DND-41 (cell line): ENCODE data around the gene SDF2L1.

Experiments used
- ATAC-seq: fragments of 200-7000 bp; cut with Tn5 transposase; 3 replicates; pipeline ENCODE4 v1.9.1; 2021; ENCODE audit warnings: low read depth; ENCODE audit not compliant: insufficient read depth
- DNase-seq: peaks from one replicate; pipeline ENCODE4 v3.0.0-alpha.2; 2020
- H2AFZ ChIP-seq: 2 replicates; pipeline ENCODE4 v1.6.0; 2012; ENCODE audit warnings: low read depth, low read length
- H3K27ac ChIP-seq: 2 replicates; pipeline ENCODE4 v1.5.1; 2012; ENCODE audit warnings: low read length, inconsistent platforms
- H3K27me3 ChIP-seq: fragments of 200-600 bp; sonication (generic); 2 replicates; pipeline ENCODE4 v1.6.0; 2012; ENCODE audit warnings: low read length, mild to moderate bottlenecking, inconsistent platforms; ENCODE audit not compliant: insufficient read depth, poor library complexity
- H3K36me3 ChIP-seq: 2 replicates; pipeline ENCODE4 v1.5.1; 2012; ENCODE audit warnings: low read length, inconsistent platforms; ENCODE audit not compliant: insufficient read depth
- H3K4me1 ChIP-seq: 2 replicates; pipeline ENCODE4 v1.5.1; 2012; ENCODE audit warnings: mild to moderate bottlenecking, low read length; ENCODE audit not compliant: insufficient read depth
- H3K4me2 ChIP-seq: 2 replicates; pipeline ENCODE4 v1.6.0; 2012; ENCODE audit warnings: mild to moderate bottlenecking, moderate library complexity, low read length, inconsistent platforms; ENCODE audit not compliant: insufficient read depth
- H3K4me3 ChIP-seq, 2 experiments: fragments of 200-600 bp in 1 of 2; shearing (Covaris generic) in 1 of 2; 2 replicates each; pipeline ENCODE4 v1.5.1; 2012 to 2016; ENCODE audit warnings: inconsistent platforms in 2 of 2, low read length in 2 of 2, mild to moderate bottlenecking in 2 of 2, low read depth in 1 of 2, moderate library complexity in 1 of 2
- H3K79me2 ChIP-seq: 2 replicates; pipeline ENCODE4 v1.6.0; 2012; ENCODE audit warnings: low read length, inconsistent platforms; ENCODE audit not compliant: insufficient read depth
- H3K9ac ChIP-seq: 2 replicates; pipeline ENCODE4 v1.6.0; 2012; ENCODE audit warnings: low read depth, mild to moderate bottlenecking, inconsistent platforms, low read length, moderate library complexity
- H3K9me3 ChIP-seq: 2 replicates; pipeline ENCODE4 v1.5.1; 2012; ENCODE audit warnings: low read length, moderate library complexity, mild to moderate bottlenecking, inconsistent platforms; ENCODE audit not compliant: insufficient read depth, severe bottlenecking
- H4K20me1 ChIP-seq: 2 replicates; pipeline ENCODE4 v1.6.0; 2012; ENCODE audit warnings: low read length; ENCODE audit not compliant: insufficient read depth
- EZH2 ChIP-seq: IDR thresholded peaks from 3 replicates; pipeline ENCODE4 v1.6.1; 2012; ENCODE audit warnings: borderline replicate concordance, low read depth, mild to moderate bottlenecking, moderate library complexity, low read length, inconsistent platforms; ENCODE audit not compliant: severe bottlenecking
- TF ChIP-seq, protein P1 (sequence below): IDR thresholded peaks from 2 replicates; pipeline ENCODE4 v1.5.1; 2012; ENCODE audit warnings: borderline replicate concordance, low read length, moderate library complexity, mild to moderate bottlenecking; ENCODE audit not compliant: poor library complexity, severe bottlenecking; ENCODE audit errors: extremely low read depth

SDF2L1 gene

DNA sequence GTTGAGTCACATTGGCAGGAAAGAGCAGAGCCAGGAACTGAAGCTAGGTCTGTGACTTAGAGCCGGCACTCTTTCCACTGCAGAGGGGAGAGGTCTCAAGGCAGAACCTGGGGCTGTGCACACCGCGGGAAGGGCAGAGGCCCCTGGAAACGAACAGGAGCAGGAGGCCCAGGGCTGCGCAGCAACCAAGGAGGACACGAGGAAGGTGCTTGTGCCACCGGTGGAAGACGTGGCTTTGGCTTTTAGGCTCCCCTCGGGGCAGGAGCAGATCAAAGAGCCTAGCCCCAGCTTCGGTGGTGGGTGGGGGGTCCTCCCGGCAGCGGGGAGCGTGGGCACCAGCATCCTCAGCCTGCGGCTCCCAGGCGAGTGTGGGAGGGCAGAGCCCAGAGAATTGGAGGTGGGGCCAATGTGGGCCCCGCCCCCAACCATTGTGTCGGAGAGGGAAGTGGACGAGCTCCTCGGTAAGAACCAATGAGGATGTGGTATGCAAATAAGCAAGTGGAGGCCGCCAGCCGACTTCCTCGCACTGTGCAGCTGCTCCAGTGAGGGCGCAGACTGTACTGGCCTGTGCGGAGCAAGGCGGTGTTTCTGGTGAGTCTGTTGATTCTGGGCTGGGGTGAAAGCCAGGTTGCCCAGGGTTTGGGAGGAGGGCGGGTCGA is 9.7 kb upstream of the SDF2L1 start, which contains the start of gene CCDC116:
Gene CCDC116, plus strand, starts transcription at position 524 of the 659 bp plus-strand sequence. CDS start 422 bp downstream, outside the sequence.
- peaks cover 19% of the 10 kb centered on the region for H4K20me1 ChIP-seq
- no peaks in the 10 kb centered on the region for H3K27me3 ChIP-seq
- DNase-seq = peak; percentile 99
- ATAC-seq = peak; percentile 91
- peaks cover 23% of the 10 kb centered on the region for H3K36me3 ChIP-seq
- H3K27ac ChIP-seq = peak within 1 kb of the TSS; percentile 78
- peak within 1 kb of the TSS; percentile 58 for H3K9ac ChIP-seq
- no peak for TF ChIP-seq EZH2
- TF ChIP-seq, protein P1, sequence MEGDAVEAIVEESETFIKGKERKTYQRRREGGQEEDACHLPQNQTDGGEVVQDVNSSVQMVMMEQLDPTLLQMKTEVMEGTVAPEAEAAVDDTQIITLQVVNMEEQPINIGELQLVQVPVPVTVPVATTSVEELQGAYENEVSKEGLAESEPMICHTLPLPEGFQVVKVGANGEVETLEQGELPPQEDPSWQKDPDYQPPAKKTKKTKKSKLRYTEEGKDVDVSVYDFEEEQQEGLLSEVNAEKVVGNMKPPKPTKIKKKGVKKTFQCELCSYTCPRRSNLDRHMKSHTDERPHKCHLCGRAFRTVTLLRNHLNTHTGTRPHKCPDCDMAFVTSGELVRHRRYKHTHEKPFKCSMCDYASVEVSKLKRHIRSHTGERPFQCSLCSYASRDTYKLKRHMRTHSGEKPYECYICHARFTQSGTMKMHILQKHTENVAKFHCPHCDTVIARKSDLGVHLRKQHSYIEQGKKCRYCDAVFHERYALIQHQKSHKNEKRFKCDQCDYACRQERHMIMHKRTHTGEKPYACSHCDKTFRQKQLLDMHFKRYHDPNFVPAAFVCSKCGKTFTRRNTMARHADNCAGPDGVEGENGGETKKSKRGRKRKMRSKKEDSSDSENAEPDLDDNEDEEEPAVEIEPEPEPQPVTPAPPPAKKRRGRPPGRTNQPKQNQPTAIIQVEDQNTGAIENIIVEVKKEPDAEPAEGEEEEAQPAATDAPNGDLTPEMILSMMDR = no peak
- peaks cover 54% of the 10 kb centered on the region for H3K4me1 ChIP-seq
- H3K4me2 ChIP-seq = peak within 1 kb of the TSS; percentile 96
- H3K4me3 ChIP-seq = peak within 1 kb of the TSS; percentile 8 to 59; a peak in 3 of 4 replicates
- H3K79me2 ChIP-seq = peaks cover 25% of the 10 kb centered on the region
- H3K9me3 ChIP-seq = no peaks in the 10 kb centered on the region
- peak within 1 kb of the TSS; percentile 88 for H2AFZ ChIP-seq

DNA sequence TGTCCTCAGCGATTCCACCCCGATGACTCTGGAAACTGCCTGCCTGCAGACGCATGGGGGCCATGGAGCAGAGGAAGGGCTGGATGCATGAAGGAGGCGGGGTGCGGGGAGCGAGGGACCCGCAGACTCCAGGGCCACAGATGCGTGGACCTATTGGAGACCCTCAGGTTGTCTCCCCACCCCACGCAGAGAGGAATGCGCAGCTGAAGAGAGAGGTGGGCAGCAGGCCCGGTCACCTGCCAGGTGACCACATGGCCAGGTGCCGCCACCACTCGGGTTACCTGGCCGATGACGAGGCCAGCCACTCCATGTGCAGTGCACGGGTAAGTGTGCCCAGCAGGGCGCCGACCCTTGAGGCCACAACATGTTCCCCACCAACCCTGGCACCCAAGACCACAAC is 9.2 kb upstream of the SDF2L1 start:
- Histone ChIP-seq H3K4me3 (peak overlapping the region in 1 of 2 experiments; percentile 59; a peak in 2 of 4 replicates), H3K4me2 (peak overlapping the region; percentile 96), H3K4me1 (peaks cover 48% of the 10 kb centered on the region), H3K79me2 (peaks cover 20% of the 10 kb centered on the region), H3K36me3 (peaks cover 17% of the 10 kb centered on the region), H3K9me3 (no peaks in the 10 kb centered on the region), H2AFZ (peak overlapping the region; percentile 61), H3K27ac (peak overlapping the region; percentile 72), H3K27me3 (no peaks in the 10 kb centered on the region), H4K20me1 (peaks cover 14% of the 10 kb centered on the region), H3K9ac (peak overlapping the region; percentile 31)
- ATAC-seq = no peak
- no peak for DNase-seq
- TF ChIP-seq, protein P1 = no peak
- TF ChIP-seq EZH2 = no peak

DNA sequence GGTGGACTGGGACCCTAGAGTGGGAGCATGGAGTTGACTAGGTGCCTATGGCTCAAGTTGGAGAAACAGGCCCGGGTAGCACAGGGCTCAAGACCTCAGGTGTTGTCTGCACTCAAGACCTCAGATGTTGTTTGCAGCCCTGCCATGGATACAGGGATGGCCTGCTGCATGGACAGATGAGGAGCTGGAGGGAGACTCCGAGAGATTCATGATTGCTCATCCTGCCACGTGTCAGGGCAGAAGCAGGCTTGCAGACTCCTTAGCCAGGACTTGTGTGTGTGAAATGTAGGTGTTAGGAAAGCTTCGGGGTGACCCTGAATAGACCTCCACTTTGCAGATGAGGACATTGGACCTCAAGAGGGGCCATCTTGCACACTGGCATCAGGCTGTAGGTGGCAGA is 8.6 kb upstream of the SDF2L1 start:
- ATAC-seq = no peak

DNA sequence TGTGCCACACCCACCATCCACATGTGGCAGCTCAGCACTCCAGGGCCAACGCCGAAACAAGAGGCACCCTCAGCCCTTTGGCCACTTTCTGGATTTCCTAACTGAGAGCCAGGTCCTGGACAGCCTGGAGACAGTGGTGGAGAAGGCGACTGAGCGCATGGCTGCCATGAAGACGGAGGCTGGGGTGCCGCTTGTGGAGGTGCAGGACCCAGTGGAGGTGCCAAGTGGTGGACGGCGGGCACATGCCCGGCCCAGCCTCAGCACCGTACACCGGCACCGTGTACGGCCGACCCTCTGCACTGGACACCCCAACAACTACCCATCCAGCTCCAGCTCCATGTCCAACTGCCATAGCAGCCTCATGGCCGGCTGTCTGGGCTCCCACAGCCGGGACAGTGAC is 8.0 kb upstream of the SDF2L1 start:
- H3K36me3 ChIP-seq = peaks cover 5% of the 10 kb centered on the region; the same call in 1 of the 2 replicates
- no peak overlapping the region for H3K9ac ChIP-seq
- no peak overlapping the region for H3K4me3 ChIP-seq
- H3K27ac ChIP-seq = no peak overlapping the region
- peaks cover 8% of the 10 kb centered on the region for H3K79me2 ChIP-seq
- peaks cover 4% of the 10 kb centered on the region; the same call in 1 of the 2 replicates for H4K20me1 ChIP-seq
- DNase-seq = no peak
- H3K9me3 ChIP-seq = no peaks in the 10 kb centered on the region
- no peak overlapping the region for H2AFZ ChIP-seq
- no peak for TF ChIP-seq EZH2
- TF ChIP-seq, protein P1 = no peak
- H3K27me3 ChIP-seq = no peaks in the 10 kb centered on the region
- no peak overlapping the region for H3K4me2 ChIP-seq
- H3K4me1 ChIP-seq = peaks cover 37% of the 10 kb centered on the region
- no peak for ATAC-seq

More for the DNA sequence above, 8.6 kb upstream of the SDF2L1 start:
- DNase-seq = no peak
- Histone ChIP-seq H3K27me3 (no peaks in the 10 kb centered on the region), H3K4me1 (peaks cover 43% of the 10 kb centered on the region), H4K20me1 (peaks cover 9% of the 10 kb centered on the region; the same call in 1 of the 2 replicates), H3K4me2 (no peak overlapping the region), H3K36me3 (peaks cover 11% of the 10 kb centered on the region), H2AFZ (no peak overlapping the region), H3K9ac (no peak overlapping the region), H3K9me3 (no peaks in the 10 kb centered on the region), H3K27ac (no peak overlapping the region; the same call in 1 of the 2 replicates), H3K79me2 (peaks cover 14% of the 10 kb centered on the region), H3K4me3 (no peak overlapping the region)
- no peak for TF ChIP-seq EZH2
